K562 (cell line): ENCODE data around the gene KPNA1. TPM values are rescaled to one million over a fixed set of nuclear protein-coding genes. Genes with fewer than 3 reads are reported as not detected.
A peak's percentile ranks its signal among the peaks of the same experiment; 100 is the strongest.

Experiments
- ATAC-seq: fragments of 200-7000 bp; cut with Tn5 transposase; 3 replicates; pipeline ENCODE4 v1.9.1; 2020; ENCODE audit warnings: moderate library complexity
- BruUV-seq: library from RNA; stranded (reverse); fragments of 400-500 nt; replicated peaks from 2 replicates; lab custom pipeline; 2021; lab: Mats Ljungman, UMichigan
- CTCF ChIA-PET: fragments of 300-600 bp; formaldehyde crosslinking; extraction: SDS; loops from one replicate; lab custom pipeline; 2021; ENCODE audit warnings: low intra/inter-chr PET ratio; lab: Yijun Ruan, JAX
- POLR2A ChIA-PET: fragments of 300-600, 350-650 bp; sonication (Branson Sonifier 250); formaldehyde crosslinking; extraction: SDS; loops from one replicate; lab custom pipeline; 2021; ENCODE audit warnings: antibody characterized with exemption, inconsistent platforms; lab: Yijun Ruan, JAX
- DNase-seq, 4 experiments: peaks; one replicate each; pipeline versions ENCODE4 v3.0.0 to v3.0.0-alpha.2; 2011 to 2018; ENCODE audit warnings: low spot score in 3 of 4, mixed read lengths in 3 of 4; ENCODE audit errors: extremely low read depth in 1 of 4
- FAIRE-seq: peaks from 2 replicates; lab custom pipeline; 2011; peaks lifted over from hg19 to GRCh38; lab: Jason Lieb, UNC
- H2AFZ ChIP-seq: 2 replicates; pipeline ENCODE4 v1.6.0; 2011; ENCODE audit warnings: low read depth, low read length, control low read depth, inconsistent platforms
- H3K27ac ChIP-seq: fragments of 200-600 bp; 3 replicates; pipeline ENCODE4 v1.8.0; 2011; ENCODE audit warnings: low read depth, mild to moderate bottlenecking, control low read depth, inconsistent platforms, low read length, moderate library complexity, mixed read lengths; ENCODE audit errors: extremely low read depth
- H3K27me3 ChIP-seq, 2 experiments: fragments of 300-600 bp in 1 of 2; 2 replicates in 1 of 2; 3 replicates in 1 of 2; pipeline versions ENCODE4 v1.6.0 to v1.8.0; 2011; ENCODE audit warnings: inconsistent platforms in 2 of 2, low read length in 2 of 2, mild to moderate bottlenecking in 1 of 2, mixed read lengths in 1 of 2, moderate library complexity in 1 of 2; ENCODE audit not compliant: control insufficient read depth in 2 of 2, insufficient read depth in 2 of 2
- H3K36me3 ChIP-seq: fragments of 300-600 bp; 3 replicates; pipeline ENCODE4 v1.8.0; 2011; ENCODE audit warnings: mild to moderate bottlenecking, low read length, inconsistent platforms; ENCODE audit not compliant: control insufficient read depth, insufficient read depth
- H3K4me1 ChIP-seq, 2 experiments: fragments of 200-600 bp in 1 of 2; replicated peaks in 1 of 2; 2 replicates in 1 of 2; 3 replicates in 1 of 2; pipeline versions ENCODE4 v1.5.1 to v1.8.0; 2011; ENCODE audit warnings: inconsistent platforms in 2 of 2, low read length in 2 of 2, mild to moderate bottlenecking in 1 of 2, mixed read lengths in 1 of 2, moderate library complexity in 1 of 2; ENCODE audit not compliant: control insufficient read depth in 2 of 2, insufficient read depth in 2 of 2
- H3K4me2 ChIP-seq: 2 replicates; pipeline ENCODE4 v1.6.1; 2011; ENCODE audit warnings: low read length, control low read depth, inconsistent platforms, mixed read lengths; ENCODE audit not compliant: insufficient read depth
- H3K4me3 ChIP-seq: fragments of 200-600 bp; sonication (generic), shearing (Covaris generic); 2 replicates; pipeline ENCODE4 v1.5.1; 2016; ENCODE audit warnings: control low read depth, inconsistent platforms
- H3K79me2 ChIP-seq: fragments of 200-600 bp; 3 replicates; pipeline ENCODE4 v1.8.0; 2011; ENCODE audit warnings: low read length, inconsistent platforms; ENCODE audit not compliant: control insufficient read depth, insufficient read depth
- H3K9ac ChIP-seq, 2 experiments: 2 replicates each; pipeline versions ENCODE4 v1.6.0 to v1.6.1; 2011; ENCODE audit warnings: low read depth in 2 of 2, low read length in 2 of 2, control low read depth in 1 of 2, inconsistent platforms in 1 of 2, mild to moderate bottlenecking in 1 of 2, mixed read lengths in 1 of 2; ENCODE audit not compliant: insufficient read depth in 1 of 2
- H3K9me1 ChIP-seq: one replicate; pipeline ENCODE4 v1.6.0; 2011; ENCODE audit warnings: inconsistent platforms, mild to moderate bottlenecking, low read length, moderate library complexity; ENCODE audit not compliant: control insufficient read depth, insufficient read depth
- H3K9me3 ChIP-seq: replicated peaks from 2 replicates; pipeline ENCODE4 v1.5.1; 2011; ENCODE audit warnings: low read depth, low read length, inconsistent platforms; ENCODE audit not compliant: control insufficient read depth, insufficient read depth
- H4K20me1 ChIP-seq: replicated peaks from 2 replicates; pipeline ENCODE4 v1.6.1; 2011; ENCODE audit warnings: low read length, inconsistent platforms, mixed read lengths; ENCODE audit not compliant: control insufficient read depth, insufficient read depth
- CEBPB ChIP-seq: fragments of 450-650 bp; IDR thresholded peaks from 2 replicates; pipeline ENCODE4 v1.6.1; 2016; ENCODE audit warnings: missing genetic modification characterization, missing compliant biosample characterization
- FOXP4 ChIP-seq: sonication (generic); formaldehyde crosslinking; IDR thresholded peaks from 2 replicates; pipeline ENCODE4 v1.8.0; 2022; ENCODE audit warnings: mild to moderate bottlenecking, missing genetic modification reagents, borderline replicate concordance
- ZFX ChIP-seq: sonication (generic); formaldehyde crosslinking; IDR thresholded peaks from 2 replicates; pipeline ENCODE4 v1.8.0; 2022; ENCODE audit warnings: mild to moderate bottlenecking, missing genetic modification reagents, moderate library complexity
- WGBS: fragments of 100-300 bp; shearing (Covaris generic); methylation state at CpG from one replicate; pipeline ENCODE4 v1.1.6; 2016; ENCODE audit warnings: low coverage, mixed read lengths; ENCODE audit not compliant: insufficient coverage; ENCODE audit errors: missing lambda C conversion rate; 5-methylcytosine and 5-hydroxymethylcytosine counted together
- in situ Hi-C: fragments of 300-500 bp; cut with MboI; formaldehyde crosslinking; loops from 4 replicates; pipeline ENCODE4 v1.15.0; 2018; ENCODE audit warnings: inconsistent platforms, mixed read lengths
- intact Hi-C: fragments of 100-400 bp; cut with micrococcal nuclease; formaldehyde crosslinking; loops from 2 replicates; pipeline ENCODE4 v1.14.2; 2022
- polyA plus RNA-seq, 8 experiments: library from polyadenylated mRNA; depleted of rRNA in 4 of 8; stranded (reverse) in 5 of 8; unstranded in 3 of 8; fragments of >200 nt; fragmentation: Nextera tagmentation in 2 of 8; fragmentation: Illumina TruSeq in 1 of 8; extraction: Ambion mirVana in 2 of 8; extraction: Trizol in 1 of 8; gene quantifications; 2 replicates each; pipeline versions ENCODE4 v1.2.1 to v1.2.3, GENCODE V29; 2011 to 2014; ENCODE audit warnings: inconsistent platforms in 1 of 8, missing spikeins in 1 of 8
- total RNA-seq, 7 experiments: library from RNA; depleted of rRNA in 6 of 7; stranded (reverse); fragments of >200 nt in 6 of 7; fragmentation: Illumina TruSeq in 2 of 7; extraction: Trizol in 2 of 7; gene quantifications; 2 replicates each; pipeline versions ENCODE4 v1.2.1 to v1.2.3, GENCODE V29; 2011 to 2021; ENCODE audit warnings: low replicate concordance in 1 of 7

KPNA1 gene
- total and polyA plus RNA-seq, 9 of the 15 experiments (the other 6 are each of a cell fraction or from before 2014, with no cell fraction given), result 9.3 to 53.8 (median 33.5) TPM

- TF ChIP-seq ZFX (CRISPR knock-in tag), result no peak
Observed at GRCh38 chr3:122546151-122546550, 31.4 kb upstream of the KPNA1 start (continued).

- no peak overlapping the region for H3K4me3 ChIP-seq
- no peak overlapping the region for H3K27ac ChIP-seq
- no peaks in the 10 kb centered on the region for H3K9me1 ChIP-seq
- intact Hi-C loops, result no loop called here
- TF ChIP-seq FOXP4 (CRISPR knock-in tag) (no peak), CEBPB (tag) (0 out of 2 replicates have a peak, but pooled peaks have one; percentile 16)
- ATAC-seq, result no peak
- no peak for FAIRE-seq
- H3K79me2 ChIP-seq, result no peaks in the 10 kb centered on the region
- WGBS, result 62% methylated on average over 7 of the region's 7 CpGs
- no peak overlapping the region for H3K4me2 ChIP-seq
- no peak for DNase-seq
- H3K9me3 ChIP-seq, result no peaks in the 10 kb centered on the region
- no peaks in the 10 kb centered on the region; a peak in 1 of 5 replicates for H3K4me1 ChIP-seq
- no peaks in the 10 kb centered on the region for H3K36me3 ChIP-seq
- H3K27me3 ChIP-seq, result no peaks in the 10 kb centered on the region
- no peak overlapping the region for H2AFZ ChIP-seq
- in situ Hi-C loops, result no loop called here
- BruUV-seq, result no TSS peak
- no peak overlapping the region for H3K9ac ChIP-seq
- no peaks in the 10 kb centered on the region for H4K20me1 ChIP-seq
- CTCF ChIA-PET, result no interaction called here
- POLR2A ChIA-PET, result interaction anchor here (0.6 kb wide), 1 partner anchor 199 kb away, joined by 3 read pairs; no protein-coding TSS in a partner anchor
Observed at GRCh38 chr3:122538956-122539490, 24.3 kb upstream of the KPNA1 start.
